Stimulated activated CD8-positive, alpha-beta memory T cell treated with anti-CD3 and anti-CD28 coated beads, Interleukin-12 subunit alpha, Interleukin-12 subunit beta, amount 100 ng/mL, for 24 hours (primary cell): ENCODE measurements around the gene PPP1R12B.
"Not testable (repeated sequence)": the region's sequence is repeated elsewhere in the genome, so short reads cannot be mapped to it uniquely, and the experiment has no call there.

ENCODE experiments used
- DNase-seq: peaks from one replicate; pipeline ENCODE4 v3.0.0-alpha.2; 2020; ENCODE audit errors: extremely low read depth

PPP1R12B gene

DNA sequence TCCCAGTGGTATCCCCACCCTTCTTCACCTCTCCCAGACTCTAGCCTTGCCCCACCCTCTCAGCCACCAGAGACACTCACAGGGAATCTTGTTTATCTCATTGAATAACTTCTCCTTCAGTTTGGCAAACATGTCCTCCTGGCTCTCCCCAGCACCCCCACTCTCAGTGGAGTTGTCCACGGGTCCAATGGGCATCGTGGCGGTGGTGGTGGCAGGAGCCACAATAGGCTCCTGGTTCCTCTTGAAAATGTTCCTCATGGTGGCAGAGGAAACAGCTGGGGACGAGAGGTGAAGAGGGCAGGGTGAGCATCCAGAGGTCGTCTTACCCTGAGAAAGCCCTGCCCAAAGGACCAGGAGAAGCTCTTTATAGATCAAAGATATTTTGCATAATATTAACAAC lies 257.0 kb downstream of the PPP1R12B start:
- no peak for DNase-seq

DNA sequence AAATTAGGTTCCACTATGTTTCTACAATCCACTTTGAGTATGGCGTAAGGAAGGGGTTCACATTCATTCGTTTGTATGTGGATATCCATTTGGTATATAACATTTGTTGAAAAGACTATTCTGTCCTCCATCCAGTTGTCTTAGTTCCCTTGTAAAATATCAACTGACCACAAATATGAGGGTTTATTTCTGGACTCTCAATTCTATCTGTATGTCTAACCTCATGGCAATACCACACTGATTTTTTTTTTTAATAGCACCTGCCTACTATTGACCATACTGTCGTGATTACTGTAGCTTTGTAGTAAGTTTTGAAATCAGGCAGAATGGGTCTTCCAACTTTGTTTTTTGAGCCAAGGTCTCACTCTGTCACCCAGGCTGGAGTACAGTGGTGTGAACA lies 263.5 kb downstream of the PPP1R12B start:
- not testable (repeated sequence) for DNase-seq

DNA sequence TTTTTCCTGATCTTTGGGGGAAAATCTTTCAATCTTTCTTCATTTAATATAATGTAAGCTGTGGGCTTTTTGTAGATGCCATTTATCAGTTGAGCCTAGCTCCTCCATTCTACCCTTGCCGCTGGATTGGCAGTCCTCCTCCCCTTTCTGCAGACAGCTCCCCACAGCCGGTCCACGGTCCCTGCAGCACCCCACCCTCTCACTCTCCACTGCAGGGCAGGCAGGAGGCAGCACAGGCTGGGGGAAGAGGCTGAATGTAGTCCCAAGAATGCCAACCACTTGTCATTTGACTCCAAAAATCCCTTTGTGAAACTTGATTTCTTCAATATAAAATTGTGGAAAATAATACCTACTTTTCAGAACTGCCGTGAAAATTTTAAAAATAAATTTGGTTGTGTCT lies 265.1 kb downstream of the PPP1R12B start:
- no peak for DNase-seq

DNA sequence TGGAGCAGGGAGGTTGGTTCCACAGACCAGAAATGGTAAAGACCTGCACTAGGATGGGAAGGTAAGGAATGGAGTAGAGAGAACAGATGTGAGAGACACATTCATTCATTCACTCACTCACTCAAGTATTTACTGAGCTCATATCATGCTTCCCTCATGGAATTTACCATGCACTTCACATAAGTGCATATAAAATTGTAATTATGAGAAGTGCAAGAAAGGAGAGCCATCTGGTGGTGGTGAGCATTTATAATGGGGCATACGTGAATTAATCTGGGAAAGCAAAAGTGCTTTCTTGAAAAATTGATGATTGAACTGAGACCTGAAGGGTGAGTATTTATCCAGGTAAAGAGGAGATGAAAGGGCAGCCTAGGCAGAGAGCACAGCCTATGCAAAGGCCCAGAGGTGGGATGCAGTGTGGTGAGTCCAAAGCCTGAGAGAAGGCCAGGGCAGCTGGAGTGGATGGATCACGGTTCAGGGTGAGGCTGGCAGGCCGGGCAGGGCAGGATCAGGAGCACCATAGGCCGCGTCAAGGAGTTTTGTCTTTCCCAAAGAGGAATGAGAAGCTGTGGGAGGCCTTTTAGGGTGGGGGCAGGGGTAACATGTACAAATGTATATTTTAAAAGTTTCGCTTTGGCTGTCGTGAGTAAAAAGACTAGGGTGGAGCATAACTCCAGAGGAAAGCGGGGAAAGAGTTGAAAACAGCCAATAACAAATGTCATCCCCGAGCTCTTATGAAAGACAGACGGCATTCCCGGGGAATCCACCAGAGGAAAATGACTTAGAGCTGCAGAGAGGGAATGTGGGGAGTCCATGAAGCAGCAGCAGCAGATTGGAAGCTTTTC lies 266.1 kb downstream of the PPP1R12B start:
- not testable (repeated sequence) for DNase-seq

DNA sequence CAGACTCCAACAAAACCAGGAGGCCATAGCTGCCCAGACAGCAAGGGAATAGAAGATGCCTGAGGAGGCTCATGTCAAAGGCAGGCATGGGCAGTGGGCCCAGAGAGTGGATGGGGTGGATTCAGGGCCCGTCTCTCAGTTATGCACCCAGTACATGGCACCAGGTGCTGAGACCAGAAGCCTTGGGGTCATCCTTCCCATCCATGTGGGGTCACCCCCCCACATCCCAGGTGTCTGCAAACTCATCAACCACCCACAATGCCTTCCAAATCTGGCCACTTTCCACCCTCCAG lies 266.7 kb downstream of the PPP1R12B start:
- not testable (repeated sequence) for DNase-seq

DNA sequence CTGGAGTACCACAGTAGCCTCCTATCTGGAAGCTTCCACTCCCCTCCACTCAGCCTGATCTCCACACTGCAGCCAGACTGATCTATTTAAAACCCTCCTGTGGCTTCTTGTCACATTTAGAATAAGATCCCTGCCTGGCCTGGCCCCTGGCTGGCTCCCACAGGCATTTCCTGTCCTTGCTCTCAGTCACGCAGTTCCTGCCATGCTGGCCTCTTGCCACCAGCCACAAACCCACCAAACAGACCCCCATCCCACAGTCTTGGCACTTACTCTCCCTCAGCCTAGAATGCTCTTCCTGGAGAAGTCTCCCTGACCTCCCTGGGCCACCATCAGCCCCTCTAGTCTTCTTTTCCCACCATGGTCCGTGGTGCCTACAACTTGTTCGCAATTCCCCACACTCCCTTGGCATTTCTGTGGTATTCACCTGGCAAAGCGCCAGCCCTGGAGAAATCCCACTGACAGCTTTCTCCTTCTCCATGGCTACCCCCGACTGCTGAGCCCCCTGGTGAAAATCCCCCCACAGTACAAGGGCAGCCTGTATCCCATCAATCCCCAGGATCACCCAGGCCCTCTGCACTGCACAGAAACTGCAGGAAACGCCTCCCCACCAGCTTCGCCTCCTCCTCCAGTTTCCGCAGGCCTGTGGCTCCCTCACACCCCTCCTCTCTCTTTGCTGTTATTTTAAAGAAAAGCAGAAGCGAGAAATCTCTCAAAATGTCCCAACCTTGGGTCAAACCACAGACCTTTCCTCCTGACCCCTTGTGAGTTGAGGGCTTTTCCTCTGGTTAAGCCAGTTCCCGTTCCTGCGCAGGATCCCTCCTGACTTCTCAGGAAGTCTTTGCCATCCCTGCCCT lies 267.2 kb downstream of the PPP1R12B start:
- no peak for DNase-seq

DNA sequence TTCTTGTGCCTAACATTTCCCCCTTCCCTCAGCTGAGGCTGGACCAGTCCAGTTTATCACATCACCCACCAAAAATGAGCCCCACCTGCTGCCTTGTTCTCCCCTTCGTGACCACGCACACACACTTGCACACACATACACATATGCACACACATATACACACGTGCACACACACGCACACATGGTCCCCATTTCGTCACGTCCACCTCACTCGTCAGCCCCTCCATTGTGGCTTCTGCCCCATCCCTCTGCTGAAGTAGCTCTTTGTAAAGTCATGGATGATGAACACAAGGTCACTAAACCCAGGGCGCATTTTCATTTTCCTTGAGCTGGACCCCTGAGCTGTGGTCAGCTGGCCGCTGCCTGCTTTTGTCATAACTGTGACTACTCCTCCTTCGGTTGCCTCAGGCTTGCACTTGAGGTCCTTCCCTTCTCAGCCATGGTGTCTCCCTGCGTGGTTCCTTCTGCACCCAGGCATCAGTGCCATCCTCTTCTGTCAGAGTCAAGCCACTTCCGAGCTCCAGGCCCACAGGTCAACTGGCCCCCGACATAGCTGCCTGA lies 267.9 kb downstream of the PPP1R12B start:
- DNase-seq: no peak

DNA sequence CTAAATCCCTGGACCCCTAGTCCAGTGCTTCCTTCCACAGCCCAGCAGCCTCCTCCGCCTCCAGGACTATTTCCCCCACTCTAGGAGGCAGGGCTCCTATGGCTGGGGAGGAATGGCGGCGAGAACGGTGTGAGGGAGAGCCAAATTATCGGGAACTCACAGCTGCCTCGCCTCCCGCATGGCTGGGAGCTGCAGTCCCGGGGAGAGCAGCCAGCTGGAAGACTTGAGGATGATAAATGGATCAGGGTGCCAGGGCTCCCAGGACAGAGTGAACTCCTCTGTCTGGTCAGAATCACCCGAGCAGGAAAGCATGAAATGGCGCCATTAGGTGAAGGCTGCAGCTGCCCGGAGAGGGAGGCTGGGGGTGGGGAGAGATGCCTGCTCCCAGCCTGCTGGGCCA lies 270.5 kb downstream of the PPP1R12B start:
- not testable (repeated sequence) for DNase-seq

DNA sequence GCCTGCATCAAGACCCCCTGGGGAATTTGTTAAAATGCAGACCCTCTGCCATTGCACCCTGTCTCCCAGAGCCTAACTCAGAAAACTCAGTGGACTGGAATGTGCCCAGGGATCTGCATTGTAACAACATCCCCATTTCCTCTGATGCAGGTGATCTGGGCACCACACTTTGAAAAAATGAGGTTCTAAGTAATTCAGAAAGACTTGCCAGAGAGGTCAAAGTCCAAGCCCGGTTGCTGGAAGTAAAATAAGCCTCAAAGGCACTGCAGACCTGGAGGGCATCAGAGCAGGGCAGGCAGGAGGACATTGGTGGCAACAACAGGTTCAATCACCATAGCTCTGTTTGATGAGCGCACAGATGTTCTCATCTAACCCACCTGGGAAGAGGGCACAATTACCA lies 271.0 kb downstream of the PPP1R12B start:
- no peak for DNase-seq

DNA sequence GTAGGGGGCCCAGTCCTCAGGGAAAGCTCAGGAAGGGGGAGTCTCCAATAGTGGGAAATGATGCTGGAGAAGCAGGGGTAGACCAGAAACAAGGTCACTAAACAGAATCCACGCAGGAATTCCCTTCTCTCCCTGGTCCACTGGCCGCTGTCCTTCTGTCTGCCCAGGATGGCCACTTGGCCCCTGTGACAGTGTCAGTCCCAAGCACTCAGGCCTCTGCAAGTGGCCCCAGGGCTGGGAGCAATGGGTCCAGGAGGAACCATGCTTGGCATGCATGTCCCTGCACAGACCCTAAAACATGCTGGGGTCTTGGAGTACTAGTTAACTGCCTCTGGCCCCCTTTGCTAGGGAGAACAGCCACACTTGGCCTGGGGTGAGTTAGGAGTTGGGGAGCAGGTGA lies 271.5 kb downstream of the PPP1R12B start:
- DNase-seq: not testable (repeated sequence)

DNA sequence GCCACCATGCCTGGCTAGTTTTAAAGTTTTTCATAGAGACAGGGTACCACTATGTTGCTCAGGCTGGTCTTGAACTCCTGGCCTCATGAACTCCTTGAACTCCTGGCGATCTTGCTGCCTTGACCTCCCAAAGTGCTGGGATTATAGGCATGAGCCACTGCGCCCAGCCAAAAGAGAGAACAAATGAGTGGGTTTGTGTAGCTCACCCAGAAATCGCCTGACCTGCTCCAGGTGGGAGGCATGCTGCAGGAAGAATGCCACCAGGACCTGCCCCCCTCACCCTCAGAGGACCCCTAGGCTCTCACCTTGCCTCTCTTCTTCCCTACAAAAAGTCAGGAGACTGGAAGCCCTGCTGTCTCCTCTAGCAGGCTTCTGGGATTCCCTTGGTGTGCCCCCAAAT lies 272.9 kb downstream of the PPP1R12B start:
- no peak for DNase-seq

DNA sequence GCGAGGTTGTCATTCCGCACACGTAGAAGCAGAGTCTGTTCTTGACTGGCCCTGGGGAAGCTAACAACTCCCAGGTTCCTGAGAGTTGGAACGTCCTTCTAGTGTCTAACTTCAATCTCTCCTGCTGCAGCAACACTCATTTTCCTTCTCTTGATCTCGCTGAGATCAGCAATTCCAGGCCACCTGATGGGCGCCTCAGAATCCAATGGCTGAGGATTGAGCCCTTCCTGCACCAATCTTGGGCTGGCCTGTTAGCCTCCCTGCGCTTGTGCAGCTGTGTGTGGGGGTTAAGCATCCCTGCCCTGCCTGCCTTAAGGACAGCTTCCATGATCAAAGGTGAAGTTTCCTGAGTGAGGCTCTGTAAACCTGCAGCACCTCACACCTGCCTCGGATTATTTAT lies 273.9 kb downstream of the PPP1R12B start:
- DNase-seq: no peak

DNA sequence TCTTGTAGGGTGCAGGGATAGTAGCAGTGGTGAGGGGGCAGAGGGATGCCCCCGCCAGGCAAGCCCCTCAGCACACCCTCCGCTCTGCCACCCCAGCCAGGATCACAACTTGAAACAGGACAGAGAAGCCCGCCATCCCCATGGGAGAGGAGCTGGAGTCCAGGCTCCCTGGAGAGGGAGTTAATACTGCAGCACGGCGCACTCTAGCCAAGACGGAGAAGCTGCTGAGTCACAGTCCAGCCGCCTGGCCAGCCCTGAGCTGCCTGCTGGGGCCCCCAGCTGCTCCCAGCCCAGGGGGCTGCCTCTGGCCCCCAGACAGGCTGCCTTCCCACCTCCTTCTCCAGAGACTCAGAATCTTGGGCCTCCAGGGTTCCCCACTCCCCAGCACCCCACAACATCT lies 274.6 kb downstream of the PPP1R12B start:
- DNase-seq: no peak

DNA sequence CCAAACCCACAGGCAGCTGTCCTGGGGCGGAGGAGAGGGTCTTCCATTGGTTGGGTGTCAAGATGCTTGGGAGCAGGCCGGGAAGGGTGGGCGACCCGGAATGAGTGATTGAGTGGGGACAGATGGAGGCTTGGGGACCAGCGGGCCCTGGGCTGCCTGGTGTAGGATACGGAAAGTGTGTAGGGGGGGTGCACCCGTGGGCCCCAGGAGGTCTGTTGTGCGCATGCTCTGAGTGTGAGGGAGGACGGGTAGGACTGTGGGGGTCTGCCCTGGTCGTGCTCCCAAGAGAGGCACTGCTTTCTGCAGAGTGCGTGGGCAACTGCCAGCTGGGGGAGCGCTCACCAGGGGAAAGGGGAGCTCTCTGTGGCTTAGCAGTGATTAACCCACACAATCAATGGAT lies 275.0 kb downstream of the PPP1R12B start:
- DNase-seq: not testable (repeated sequence)

DNA sequence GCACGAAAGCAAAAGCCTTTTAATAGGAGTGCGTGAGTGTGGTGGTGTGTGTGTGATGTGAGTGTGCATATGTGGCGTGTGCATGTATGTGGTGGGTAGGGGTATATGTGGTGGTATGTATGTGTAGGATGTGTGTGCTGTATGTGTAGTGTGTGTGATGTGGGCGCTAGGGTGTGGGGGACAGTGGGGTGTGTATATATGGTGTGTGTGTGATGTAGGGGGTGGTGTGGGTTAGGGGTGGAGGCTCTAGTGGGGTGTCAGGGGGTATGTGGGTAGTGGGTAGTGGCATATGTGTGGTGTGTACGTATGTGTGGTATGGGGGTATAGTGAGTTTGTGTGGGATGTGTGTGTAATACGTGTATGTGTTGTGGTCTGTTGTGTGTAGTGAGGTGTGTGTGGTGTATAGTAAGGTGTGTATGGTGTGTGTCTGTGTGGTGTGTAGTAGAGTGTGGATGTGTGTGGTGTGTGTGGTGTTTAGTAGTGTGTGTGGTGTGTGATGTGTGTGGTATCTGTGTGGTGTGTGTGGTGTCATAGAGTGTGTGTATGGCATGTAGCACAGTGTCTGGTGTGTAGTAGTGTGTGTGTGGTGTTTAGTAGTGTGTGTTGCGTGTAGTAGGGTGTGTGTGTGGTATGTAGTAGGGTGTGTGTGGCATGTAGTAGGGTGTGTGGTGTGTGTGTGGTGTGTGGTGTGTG lies 275.7 kb downstream of the PPP1R12B start:
- no peak for DNase-seq

DNA sequence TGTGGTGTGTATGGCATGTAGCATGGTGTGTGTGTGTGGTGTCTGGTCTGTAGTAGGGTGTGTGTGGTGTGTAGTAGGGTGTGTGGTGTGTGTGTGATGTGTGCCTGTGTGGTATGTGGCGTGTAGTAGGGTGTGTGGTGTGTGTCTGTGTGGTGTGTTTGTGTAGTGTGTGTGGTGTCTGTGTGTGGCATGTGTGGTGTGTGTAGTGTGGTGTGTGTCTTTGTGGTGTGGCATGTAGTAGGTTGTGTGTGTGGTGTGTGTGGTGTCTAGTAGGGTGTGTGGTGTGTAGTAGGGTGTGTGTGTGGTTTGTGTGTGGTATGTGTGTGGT lies 276.2 kb downstream of the PPP1R12B start:
- DNase-seq: no peak

DNA sequence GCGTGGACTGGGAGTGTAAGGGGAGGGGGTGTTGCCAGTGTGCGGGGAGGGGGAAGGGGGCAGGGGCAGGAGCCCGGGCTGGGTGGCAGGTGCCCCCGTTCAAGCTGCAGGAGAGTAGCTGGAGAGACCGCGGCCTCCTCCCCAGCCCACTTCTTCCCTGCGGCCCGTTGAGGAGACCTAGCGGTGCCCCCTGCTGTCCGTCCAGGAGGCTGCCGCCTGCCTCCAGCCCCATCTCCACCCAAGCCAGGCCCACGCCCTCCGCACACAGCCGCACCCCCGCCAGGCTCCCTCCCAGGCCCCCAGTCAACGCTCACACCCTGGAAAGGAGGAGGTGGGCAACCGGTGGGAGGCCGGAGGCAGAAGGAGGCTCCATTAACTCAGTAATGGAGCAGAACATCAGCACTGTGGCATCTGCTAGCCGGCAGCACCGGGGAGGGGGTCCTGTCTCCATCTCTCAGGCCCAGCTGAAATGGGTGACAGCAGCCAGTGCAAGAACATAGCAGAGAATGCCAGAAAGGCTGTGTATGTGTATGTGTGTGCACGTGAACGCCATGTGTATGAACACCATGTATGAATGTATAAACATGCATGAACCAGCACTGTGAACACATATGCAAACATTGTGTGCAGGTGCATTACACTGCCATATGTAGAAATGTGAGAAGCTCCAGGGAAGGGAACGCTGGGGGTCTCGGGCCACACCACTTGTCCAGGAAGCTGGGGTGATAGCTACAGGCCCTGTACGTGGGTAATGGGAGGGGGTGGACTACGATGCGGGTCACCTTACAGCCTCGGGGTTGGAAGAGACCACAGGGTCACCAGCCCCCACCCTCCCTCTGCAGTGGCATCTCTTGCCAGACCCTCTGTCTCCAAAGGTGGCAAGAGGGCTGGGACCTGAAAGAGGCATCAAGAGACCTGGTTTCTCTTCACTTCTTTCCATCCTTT lies 277.2 kb downstream of the PPP1R12B start:
- DNase-seq: peak; percentile 21

DNA sequence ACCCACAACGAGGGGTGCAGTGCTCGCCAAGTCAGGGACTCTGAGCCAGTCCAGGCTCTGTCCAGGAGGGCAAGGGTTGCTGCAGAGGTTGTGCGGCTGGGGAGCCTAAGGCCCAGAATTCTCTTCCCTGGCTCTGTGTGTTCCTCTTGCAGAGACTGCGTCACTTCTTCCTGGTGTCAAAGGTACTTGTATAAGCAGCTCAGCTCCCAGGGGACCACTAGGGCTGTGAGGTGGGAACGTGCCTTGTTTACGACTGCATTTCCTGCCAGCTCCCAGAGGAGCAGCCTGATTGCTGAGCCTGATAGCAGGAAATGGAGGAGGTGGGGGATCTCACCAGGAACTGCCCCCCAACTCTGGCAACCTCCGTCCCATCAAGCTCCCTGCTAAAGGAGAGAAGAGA lies 278.5 kb downstream of the PPP1R12B start:
- DNase-seq: not testable (repeated sequence)

DNA sequence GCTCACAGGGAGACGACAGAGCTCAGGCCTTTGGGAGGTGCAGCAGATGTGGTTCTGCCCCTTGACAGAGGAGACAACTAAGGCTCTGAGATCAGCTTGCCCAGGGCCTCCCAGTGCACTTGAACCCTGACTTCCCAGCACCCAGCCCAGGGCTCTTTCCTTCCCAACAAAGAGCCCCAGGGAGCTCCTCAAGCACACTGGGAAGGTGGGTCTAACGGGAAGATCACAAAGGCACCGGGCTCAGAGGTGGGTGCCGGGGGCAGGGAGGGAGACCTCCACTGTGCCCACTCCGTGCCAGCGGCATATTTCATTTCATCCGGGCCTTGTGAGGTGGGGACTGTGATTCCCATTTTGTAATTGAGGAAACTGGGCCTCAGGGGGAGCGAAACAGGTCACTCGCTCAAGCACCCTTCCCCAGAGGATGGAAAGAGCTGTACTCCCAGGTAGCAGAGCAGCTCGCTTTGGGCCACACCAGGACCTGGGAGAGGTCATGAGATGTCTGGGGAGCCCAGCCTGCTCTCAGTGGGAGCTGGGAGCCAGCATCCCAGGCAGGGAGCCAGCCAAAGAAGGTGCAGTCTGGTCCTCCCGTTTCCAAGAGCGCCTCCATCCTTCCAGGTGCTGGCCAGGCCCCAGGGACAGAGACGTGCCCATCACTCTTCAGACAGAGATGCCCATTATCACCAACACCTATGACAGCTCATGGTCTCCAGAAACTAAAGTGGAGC lies 279.5 kb downstream of the PPP1R12B start:
- DNase-seq: no peak

DNA sequence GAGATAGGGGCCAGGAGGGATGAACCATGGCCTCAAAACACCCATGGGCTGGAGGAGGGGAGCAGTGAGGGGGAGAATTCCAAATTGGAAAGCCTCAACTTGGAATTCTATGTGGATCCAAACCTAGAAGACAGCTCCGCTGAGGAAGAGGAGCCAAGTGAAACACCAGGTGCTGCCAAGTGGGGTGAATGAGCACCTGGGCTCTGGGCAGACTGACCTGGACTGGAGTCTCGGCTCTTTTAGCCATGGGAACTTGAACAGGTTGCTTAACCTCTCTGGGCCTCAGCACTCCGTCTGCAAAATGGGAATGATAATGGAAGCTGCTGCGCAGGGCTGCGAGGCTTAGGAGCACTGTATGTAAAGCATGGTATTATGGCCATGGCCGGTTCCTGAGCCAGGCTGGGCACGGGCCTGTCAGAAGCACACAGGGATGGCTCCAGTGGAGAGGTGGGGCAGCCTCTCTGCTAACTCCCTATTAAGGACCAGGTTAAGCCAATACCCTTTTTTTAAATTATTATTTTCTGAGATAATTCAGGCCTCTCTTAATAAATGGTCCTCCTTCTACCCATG lies 280.2 kb downstream of the PPP1R12B start:
- DNase-seq: no peak
